Neural cell (in vitro differentiated cells): ENCODE measurements around the gene GRID1. TPM values are rescaled to one million over a fixed set of nuclear protein-coding genes. Genes with fewer than 3 reads are reported as not detected.

Experiments used
- H2AFZ ChIP-seq: fragments of 200-600, 300-800 bp; sonication (generic), shearing (Covaris generic); 2 replicates; pipeline ENCODE4 v1.6.0; 2014; ENCODE audit warnings: low read depth, mild to moderate bottlenecking, antibody characterized with exemption, low read length, moderate library complexity
- H3F3A ChIP-seq: fragments of 200-600 bp; shearing (Covaris generic); 2 replicates; pipeline ENCODE4 v1.6.1; 2016; ENCODE audit warnings: mild to moderate bottlenecking, moderate library complexity, mixed read lengths, antibody characterized with exemption, low read length; ENCODE audit not compliant: insufficient read depth, poor library complexity, severe bottlenecking
- H3K27ac ChIP-seq: fragments of 200-600, 300-800 bp; sonication (generic), shearing (Covaris generic); 2 replicates; pipeline ENCODE4 v1.5.1; 2014; ENCODE audit warnings: mild to moderate bottlenecking, low read length, moderate library complexity
- H3K27me3 ChIP-seq: fragments of 300-800, 200-600 bp; sonication (generic), shearing (Covaris generic); 2 replicates; pipeline ENCODE4 v1.6.0; 2014; ENCODE audit warnings: mild to moderate bottlenecking, low read depth, low read length, moderate library complexity; ENCODE audit not compliant: insufficient read depth
- H3K36me3 ChIP-seq: fragments of 300-800, 200-600 bp; sonication (generic), shearing (Covaris generic); 2 replicates; pipeline ENCODE4 v1.5.1; 2014; ENCODE audit warnings: mild to moderate bottlenecking, antibody characterized with exemption, low read length, moderate library complexity; ENCODE audit not compliant: insufficient read depth
- H3K4me2 ChIP-seq: fragments of 300-800, 200-600 bp; sonication (generic), shearing (Covaris generic); 2 replicates; pipeline ENCODE4 v1.6.0; 2014; ENCODE audit warnings: mild to moderate bottlenecking, low read length
- H3K4me3 ChIP-seq: fragments of 300-800, 200-600 bp; sonication (generic), shearing (Covaris generic); 2 replicates; pipeline ENCODE4 v1.5.1; 2014; ENCODE audit warnings: mild to moderate bottlenecking, low read length, moderate library complexity
- H3K79me2 ChIP-seq: fragments of 200-600 bp; shearing (Covaris generic); replicated peaks from 2 replicates; pipeline ENCODE4 v1.6.0; 2014; ENCODE audit warnings: mild to moderate bottlenecking, low read length, moderate library complexity; ENCODE audit not compliant: insufficient read depth
- H3K9ac ChIP-seq: fragments of 300-800, 200-600 bp; sonication (generic), shearing (Covaris generic); 2 replicates; pipeline ENCODE4 v1.6.1; 2016; ENCODE audit warnings: mild to moderate bottlenecking, low read length, mixed read lengths
- H3K9me2 ChIP-seq: fragments of 200-600 bp; shearing (Covaris generic); 2 replicates; pipeline ENCODE4 v1.6.1; 2016; ENCODE audit warnings: mild to moderate bottlenecking, low read length, mixed read lengths; ENCODE audit not compliant: insufficient read depth
- H3K9me3 ChIP-seq: fragments of 200-600, 300-800 bp; sonication (generic), shearing (Covaris generic); 2 replicates; pipeline ENCODE4 v1.6.1; 2016; ENCODE audit warnings: mild to moderate bottlenecking, mixed run types, low read length, moderate library complexity, mixed read lengths
- H4K20me1 ChIP-seq: fragments of 200-600 bp; shearing (Covaris generic); 2 replicates; pipeline ENCODE4 v1.6.1; 2016; ENCODE audit warnings: mild to moderate bottlenecking, mixed run types; ENCODE audit not compliant: insufficient read depth
- CTCF ChIP-seq: fragments of 450-650 bp; IDR thresholded peaks from 2 replicates; pipeline ENCODE4 v1.5.1; 2014; ENCODE audit warnings: antibody characterized with exemption, mild to moderate bottlenecking, moderate library complexity; ENCODE audit not compliant: poor library complexity, severe bottlenecking
- EP300 ChIP-seq: fragments of 450-650 bp; conservative IDR thresholded peaks from 2 replicates; pipeline ENCODE4 v1.6.1; 2014; ENCODE audit warnings: antibody characterized with exemption, mild to moderate bottlenecking, moderate library complexity; ENCODE audit not compliant: poor library complexity, severe bottlenecking
- EZH2 ChIP-seq: fragments of 200-600, 300-800 bp; shearing (Covaris generic), sonication (generic); IDR thresholded peaks from 2 replicates; pipeline ENCODE4 v1.6.1; 2014; ENCODE audit warnings: antibody characterized with exemption, low read length, borderline replicate concordance, mild to moderate bottlenecking; ENCODE audit not compliant: insufficient read depth, poor library complexity, severe bottlenecking
- MXI1 ChIP-seq: fragments of 450-650 bp; conservative IDR thresholded peaks from 2 replicates; pipeline ENCODE4 v1.6.1; 2014; ENCODE audit warnings: antibody characterized with exemption, mild to moderate bottlenecking; ENCODE audit not compliant: poor library complexity, severe bottlenecking
- POLR2AphosphoS5 ChIP-seq: IDR thresholded peaks from 2 replicates; pipeline ENCODE4 v1.6.1; 2012
- RAD21 ChIP-seq: fragments of 450-650 bp; conservative IDR thresholded peaks from 2 replicates; pipeline ENCODE4 v1.6.1; 2014; ENCODE audit warnings: antibody characterized with exemption, mild to moderate bottlenecking, moderate library complexity
- REST ChIP-seq: IDR thresholded peaks from 2 replicates; pipeline ENCODE4 v1.6.1; 2012; ENCODE audit warnings: borderline replicate concordance
- SMC3 ChIP-seq: fragments of 450-650 bp; conservative IDR thresholded peaks from 2 replicates; pipeline ENCODE4 v1.6.1; 2014; ENCODE audit warnings: antibody characterized with exemption, mild to moderate bottlenecking, moderate library complexity; ENCODE audit not compliant: poor library complexity
- TAF1 ChIP-seq: IDR thresholded peaks from 2 replicates; pipeline ENCODE4 v1.6.1; 2012; ENCODE audit warnings: low read depth
- polyA plus RNA-seq: library from polyadenylated mRNA; depleted of rRNA; stranded (reverse); fragments of >200 nt; gene quantifications from 2 replicates; pipeline ENCODE4 v1.2.3, GENCODE V29; 2014

Gene GRID1
- polyA plus RNA-seq, 1 donor from 2014 or later, result 7.3 TPM

GRCh38 chr10:85600744-85601081 lies 765.9 kb downstream of the GRID1 start:
- Histone ChIP-seq H3F3A (no peaks in the 10 kb centered on the region), H3K4me3 (no peak overlapping the region), H4K20me1 (no peaks in the 10 kb centered on the region)

GRCh38 chr10:85600026-85600743 lies 766.4 kb downstream of the GRID1 start:
- Histone ChIP-seq H4K20me1 (no peaks in the 10 kb centered on the region), H3K9me3 (no peaks in the 10 kb centered on the region), H3K4me2 (no peak overlapping the region), H3K27me3 (no peaks in the 10 kb centered on the region), H3K9me2 (no peaks in the 10 kb centered on the region), H3K36me3 (no peaks in the 10 kb centered on the region), H3K4me3 (no peak overlapping the region), H3K79me2 (no peaks in the 10 kb centered on the region), H3K27ac (peak overlapping the region; percentile 19), H3F3A (no peaks in the 10 kb centered on the region), H3K9ac (no peak overlapping the region), H2AFZ (no peak overlapping the region)
- TF ChIP-seq EP300 (peak; percentile 17), EZH2 (no peak), POLR2AphosphoS5 (peak; percentile 59)

More at GRCh38 chr10:85600744-85601081, 765.9 kb downstream of the GRID1 start:
- Histone ChIP-seq H3K9me2 (no peaks in the 10 kb centered on the region), H3K27ac (peak overlapping the region; percentile 19), H3K4me2 (no peak overlapping the region), H3K27me3 (no peaks in the 10 kb centered on the region), H3K9me3 (no peaks in the 10 kb centered on the region), H2AFZ (no peak overlapping the region), H3K36me3 (no peaks in the 10 kb centered on the region), H3K79me2 (no peaks in the 10 kb centered on the region), H3K9ac (no peak overlapping the region)
- TF ChIP-seq TAF1 (no peak), EZH2 (no peak), EP300 (no peak), REST (no peak), RAD21 (no peak), CTCF (no peak), MXI1 (no peak), POLR2AphosphoS5 (no peak), SMC3 (no peak)
